GM21576 (cell line): ENCODE measurements around the gene RPS15.

ENCODE experiments used
- ATAC-seq: cut with Tn5 transposase; IDR thresholded peaks from one replicate; pipeline ENCODE4 v1.9.1; 2021; ENCODE audit warnings: mild to moderate bottlenecking, moderate library complexity; ENCODE audit not compliant: unreplicated experiment

The RPS15 gene

GRCh38 chr19:1481893-1482360 is 43.7 kb downstream of the RPS15 start:
- ATAC-seq = no peak

- ATAC-seq = no peak
Observed at GRCh38 chr19:1482361-1483130, 44.4 kb downstream of the RPS15 start.

- ATAC-seq = no peak
Observed at GRCh38 chr19:1483131-1483978, 45.2 kb downstream of the RPS15 start.

- no peak for ATAC-seq
Observed at GRCh38 chr19:1483979-1484428, 45.8 kb downstream of the RPS15 start.

- ATAC-seq = no peak
Observed at GRCh38 chr19:1486720-1487575, 48.8 kb downstream of the RPS15 start.

GRCh38 chr19:1487576-1488281 is 49.5 kb downstream of the RPS15 start:
- no peak for ATAC-seq

- ATAC-seq = no peak
Observed at GRCh38 chr19:1488282-1488601, 50.0 kb downstream of the RPS15 start.

GRCh38 chr19:1489463-1490310 is 51.5 kb downstream of the RPS15 start:
- no peak for ATAC-seq
